Measurements from ENCODE around the gene BNIP1. TPM values are rescaled to one million over a fixed set of nuclear protein-coding genes. Genes with fewer than 3 reads are reported as not detected.

BNIP1 gene
- total RNA-seq, 1 experiment from 2014 or later, result 12.3 TPM

- Histone ChIP-seq H3K4me3 (ENCODE audit: low read depth in 2 of 2, low read length in 2 of 2) (no peak overlapping the region), H3K36me3 (ENCODE audit: control insufficient read depth, insufficient read depth, low read length) (no peaks in the 10 kb centered on the region), H3K27me3 (ENCODE audit: control insufficient read depth, insufficient read depth, low read length) (no peaks in the 10 kb centered on the region), H3K4me1 (ENCODE audit: control insufficient read depth, insufficient read depth, low read length) (peaks cover 9% of the 10 kb centered on the region), H3K27ac (ENCODE audit: low read length) (no peak overlapping the region), H3K9me3 (ENCODE audit: control insufficient read depth, insufficient read depth, low read depth, low read length) (peaks cover 5% of the 10 kb centered on the region; the same call in 1 of the 2 replicates)
- ATAC-seq (no peak), DNase-seq (ENCODE audit: low read depth, low spot score) (no peak)
- ChIA-PET POLR2A (no interaction called here), CTCF (no interaction called here)
- BruUV-seq (replicated peaks), result no TSS peak
- in situ Hi-C loops (cut with HindIII; ENCODE audit: low pct_unique_long_range_greater_than_20kb, low sequenced_read_pairs), result no loop called here
- TF ChIP-seq CTCF (IDR thresholded peaks at IDR 0.05) (no peak), POLR2AphosphoS5 (IDR thresholded peaks at IDR 0.05; ENCODE audit: low read depth, low read length) (no peak), SIN3A (IDR thresholded peaks at IDR 0.05; ENCODE audit: borderline replicate concordance, insufficient read depth, low read depth, low read length) (no peak), TCF7L2 (IDR thresholded peaks at IDR 0.05; ENCODE audit: low read depth, low read length) (no peak)
- TF ChIP-seq, protein P1, sequence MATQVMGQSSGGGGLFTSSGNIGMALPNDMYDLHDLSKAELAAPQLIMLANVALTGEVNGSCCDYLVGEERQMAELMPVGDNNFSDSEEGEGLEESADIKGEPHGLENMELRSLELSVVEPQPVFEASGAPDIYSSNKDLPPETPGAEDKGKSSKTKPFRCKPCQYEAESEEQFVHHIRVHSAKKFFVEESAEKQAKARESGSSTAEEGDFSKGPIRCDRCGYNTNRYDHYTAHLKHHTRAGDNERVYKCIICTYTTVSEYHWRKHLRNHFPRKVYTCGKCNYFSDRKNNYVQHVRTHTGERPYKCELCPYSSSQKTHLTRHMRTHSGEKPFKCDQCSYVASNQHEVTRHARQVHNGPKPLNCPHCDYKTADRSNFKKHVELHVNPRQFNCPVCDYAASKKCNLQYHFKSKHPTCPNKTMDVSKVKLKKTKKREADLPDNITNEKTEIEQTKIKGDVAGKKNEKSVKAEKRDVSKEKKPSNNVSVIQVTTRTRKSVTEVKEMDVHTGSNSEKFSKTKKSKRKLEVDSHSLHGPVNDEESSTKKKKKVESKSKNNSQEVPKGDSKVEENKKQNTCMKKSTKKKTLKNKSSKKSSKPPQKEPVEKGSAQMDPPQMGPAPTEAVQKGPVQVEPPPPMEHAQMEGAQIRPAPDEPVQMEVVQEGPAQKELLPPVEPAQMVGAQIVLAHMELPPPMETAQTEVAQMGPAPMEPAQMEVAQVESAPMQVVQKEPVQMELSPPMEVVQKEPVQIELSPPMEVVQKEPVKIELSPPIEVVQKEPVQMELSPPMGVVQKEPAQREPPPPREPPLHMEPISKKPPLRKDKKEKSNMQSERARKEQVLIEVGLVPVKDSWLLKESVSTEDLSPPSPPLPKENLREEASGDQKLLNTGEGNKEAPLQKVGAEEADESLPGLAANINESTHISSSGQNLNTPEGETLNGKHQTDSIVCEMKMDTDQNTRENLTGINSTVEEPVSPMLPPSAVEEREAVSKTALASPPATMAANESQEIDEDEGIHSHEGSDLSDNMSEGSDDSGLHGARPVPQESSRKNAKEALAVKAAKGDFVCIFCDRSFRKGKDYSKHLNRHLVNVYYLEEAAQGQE (IDR thresholded peaks at IDR 0.05; ENCODE audit: insufficient read depth in 1 of 2, low read depth in 2 of 2, low read length in 1 of 2), result no peak
- intact Hi-C loops (cut with micrococcal nuclease; ENCODE audit: unreplicated experiment), result loop anchor here (10.0 kb wide), 1 partner anchor 226 kb away; no protein-coding TSS in a partner anchor
Observed at GRCh38 chr5:173200356-173200755, 56.0 kb downstream of the BNIP1 start.

DNA sequence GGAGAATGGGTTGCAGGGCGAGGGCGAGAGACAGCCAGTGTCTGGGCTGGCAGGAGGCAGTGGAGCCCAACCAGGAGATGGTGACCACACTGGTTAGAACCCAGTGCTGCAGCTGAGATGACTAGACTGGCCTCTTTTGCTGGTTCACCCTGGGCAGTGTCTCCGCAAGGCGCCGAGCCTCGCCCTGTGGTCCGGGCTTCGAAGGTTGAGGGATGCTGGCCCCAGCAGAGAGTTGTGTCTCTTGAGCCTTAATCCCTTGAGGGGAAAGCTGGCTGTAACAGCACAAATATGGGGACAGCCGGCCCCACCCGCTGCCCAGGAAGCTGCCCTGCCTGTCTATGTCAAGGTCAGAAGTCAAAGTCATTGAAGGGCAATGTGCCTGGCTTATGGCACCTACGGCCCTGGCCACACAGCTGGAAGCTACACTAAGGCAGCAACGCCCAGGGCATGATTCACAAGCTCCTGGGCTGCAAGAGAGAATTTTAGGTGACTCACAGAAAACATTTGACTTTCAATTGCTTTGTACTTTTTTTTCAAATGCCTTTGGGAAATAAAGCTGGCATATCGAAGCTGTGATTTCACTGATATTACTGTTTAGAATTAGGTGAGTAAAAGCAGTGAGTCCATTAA lies 57.4 kb downstream of the BNIP1 start:
- H3K36me3 ChIP-seq (ENCODE audit: control insufficient read depth, insufficient read depth, low read length), result no peaks in the 10 kb centered on the region
- H3K9me3 ChIP-seq (ENCODE audit: control insufficient read depth, insufficient read depth, low read depth, low read length), result peaks cover 5% of the 10 kb centered on the region; the same call in 1 of the 2 replicates
- intact Hi-C loops (cut with micrococcal nuclease; ENCODE audit: unreplicated experiment), result loop anchor here (10.0 kb wide), 1 partner anchor 227 kb away; no protein-coding TSS in a partner anchor
- no peaks in the 10 kb centered on the region for H3K27me3 ChIP-seq (ENCODE audit: control insufficient read depth, insufficient read depth, low read length)
- POLR2A ChIA-PET, result no interaction called here
- H3K4me1 ChIP-seq (ENCODE audit: control insufficient read depth, insufficient read depth, low read length), result peaks cover 9% of the 10 kb centered on the region
- TF ChIP-seq POLR2AphosphoS5 (IDR thresholded peaks at IDR 0.05; ENCODE audit: low read depth, low read length) (no peak), SIN3A (IDR thresholded peaks at IDR 0.05; ENCODE audit: borderline replicate concordance, insufficient read depth, low read depth, low read length) (no peak), TCF7L2 (IDR thresholded peaks at IDR 0.05; ENCODE audit: low read depth, low read length) (no peak)
- TF ChIP-seq, protein P1 (IDR thresholded peaks at IDR 0.05; ENCODE audit: insufficient read depth in 1 of 2, low read depth in 2 of 2, low read length in 1 of 2), result no peak
- BruUV-seq (replicated peaks), result no TSS peak
- H3K4me3 ChIP-seq (ENCODE audit: low read depth in 2 of 2, low read length in 2 of 2), result no peak overlapping the region
- no peak overlapping the region for H3K27ac ChIP-seq (ENCODE audit: low read length)
- peak; percentile 87 for ATAC-seq
- DNase-seq (ENCODE audit: low read depth, low spot score), result peak; percentile 53
- CTCF ChIA-PET, result interaction anchor here (0.8 kb wide), 1 partner anchor 35 kb away, joined by 6 read pairs; no protein-coding TSS in a partner anchor
- in situ Hi-C loops (cut with HindIII; ENCODE audit: low pct_unique_long_range_greater_than_20kb, low sequenced_read_pairs), result no loop called here

All from Panc1 (cell line).